ENCODE results near the gene SAT1. TPM values are rescaled to one million over a fixed set of nuclear protein-coding genes. Genes with fewer than 3 reads are reported as not detected.

Gene SAT1
- total RNA-seq, 4 donors from 2014 or later: 183 to 212 (median 195) TPM

GRCh38 chrX:23832721-23833120, 49.7 kb downstream of the SAT1 start:
- intact Hi-C loops (cut with DNase I; ENCODE audit: low total_unique reads): no loop called here
- DNase-seq (ENCODE audit: low spot score in 2 of 2): no peak
- WGBS, 2 donors: 86 to 90% methylated on average over 1 of the region's 1 CpG
- H3K4me3 ChIP-seq (ENCODE audit: low read depth, poor library complexity, severe bottlenecking): no peak overlapping the region
- TF ChIP-seq, protein P1, sequence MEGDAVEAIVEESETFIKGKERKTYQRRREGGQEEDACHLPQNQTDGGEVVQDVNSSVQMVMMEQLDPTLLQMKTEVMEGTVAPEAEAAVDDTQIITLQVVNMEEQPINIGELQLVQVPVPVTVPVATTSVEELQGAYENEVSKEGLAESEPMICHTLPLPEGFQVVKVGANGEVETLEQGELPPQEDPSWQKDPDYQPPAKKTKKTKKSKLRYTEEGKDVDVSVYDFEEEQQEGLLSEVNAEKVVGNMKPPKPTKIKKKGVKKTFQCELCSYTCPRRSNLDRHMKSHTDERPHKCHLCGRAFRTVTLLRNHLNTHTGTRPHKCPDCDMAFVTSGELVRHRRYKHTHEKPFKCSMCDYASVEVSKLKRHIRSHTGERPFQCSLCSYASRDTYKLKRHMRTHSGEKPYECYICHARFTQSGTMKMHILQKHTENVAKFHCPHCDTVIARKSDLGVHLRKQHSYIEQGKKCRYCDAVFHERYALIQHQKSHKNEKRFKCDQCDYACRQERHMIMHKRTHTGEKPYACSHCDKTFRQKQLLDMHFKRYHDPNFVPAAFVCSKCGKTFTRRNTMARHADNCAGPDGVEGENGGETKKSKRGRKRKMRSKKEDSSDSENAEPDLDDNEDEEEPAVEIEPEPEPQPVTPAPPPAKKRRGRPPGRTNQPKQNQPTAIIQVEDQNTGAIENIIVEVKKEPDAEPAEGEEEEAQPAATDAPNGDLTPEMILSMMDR (IDR thresholded peaks at IDR 0.05): no peak
- no peak for TF ChIP-seq POLR2A (IDR thresholded peaks at IDR 0.05)

Other genes starting within 250 kb of the SAT1 start
- 10 to 100 TPM; 39.6 to 68.0 (median 49.9) TPM for gene PRDX4, start 115.7 kb upstream of the SAT1 start, total RNA-seq
- gene ACOT9, start 39.9 kb upstream of the SAT1 start, total RNA-seq: 10 to 100 TPM; 11.1 to 29.7 (median 19.3) TPM
- gene APOO, start 124.8 kb downstream of the SAT1 start, total RNA-seq: 10 to 100 TPM in 2 of 4 donors, 1 to 10 TPM in 2; 2.7 to 31.7 (median 13.9) TPM
- under 1 TPM in 1 of 4 donors, not detected in 3; 0.26 TPM for gene CXorf58, start 124.8 kb downstream of the SAT1 start, total RNA-seq
- 1 to 10 TPM; 4.7 to 5.5 (median 5.3) TPM for gene KLHL15, start 244.0 kb downstream of the SAT1 start, total RNA-seq